ENCODE data around the gene NUMB. TPM values are rescaled to one million over a fixed set of nuclear protein-coding genes. Genes with fewer than 3 reads are reported as not detected.

NUMB gene
- total RNA-seq, 1 experiment from 2014 or later = 46.5 TPM

DNA sequence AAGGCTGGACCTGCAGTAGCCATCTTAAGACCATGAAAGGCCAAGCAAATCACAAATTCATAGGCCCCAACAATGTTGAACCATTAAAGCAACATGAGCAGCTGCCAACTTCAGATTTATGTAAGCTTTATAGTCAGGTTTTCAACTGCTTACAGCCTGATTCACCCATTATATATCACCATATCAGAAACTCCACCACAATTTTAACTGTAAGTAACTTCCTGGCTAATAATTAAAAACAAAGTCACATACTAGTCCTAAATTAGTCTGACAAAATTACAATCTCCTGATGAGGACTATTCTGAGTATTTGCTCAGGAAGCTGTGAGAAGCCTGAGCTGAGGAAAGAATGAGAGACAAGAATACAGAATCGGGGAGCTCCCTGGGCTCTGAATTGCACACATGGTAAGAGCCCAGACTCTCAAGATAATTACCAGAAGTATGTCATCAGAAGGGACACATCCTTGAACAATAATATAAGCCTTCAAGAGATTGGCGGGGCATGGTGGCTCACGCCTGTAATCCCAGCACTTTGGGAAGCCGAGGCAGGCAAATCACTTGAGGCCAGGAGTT is 55.1 kb downstream of the NUMB start:
- no peak overlapping the region for H3K4me3 Mint-ChIP-seq

More for the DNA sequence above, 55.1 kb downstream of the NUMB start:
- no CpG with 5 or more reads among the region's 4 CpGs for WGBS (ENCODE audit: extremely low coverage, insufficient read length, low lambda C conversion rate)
- Histone ChIP-seq H3K27ac (ENCODE audit: insufficient read length, low read depth, low read length) (no peak overlapping the region), H4K91ac (ENCODE audit: insufficient read length, low read depth, low read length) (no peak overlapping the region), H2BK20ac (ENCODE audit: low read depth, low read length, poor library complexity, severe bottlenecking) (no peak overlapping the region), H3K23me2 (ENCODE audit: insufficient read length, low read depth, low read length, poor library complexity, severe bottlenecking) (no peaks in the 10 kb centered on the region), H2BK15ac (ENCODE audit: low read depth, low read length) (no peak overlapping the region), H2BK5ac (ENCODE audit: insufficient read length, low read length) (no peak overlapping the region), H3K27me3 (ENCODE audit: insufficient read depth, low read length) (no peaks in the 10 kb centered on the region), H4K5ac (ENCODE audit: insufficient read length, low read depth, low read length) (no peak overlapping the region), H2AFZ (ENCODE audit: low read length) (no peak overlapping the region), H3K4me2 (ENCODE audit: insufficient read depth, insufficient read length, low read length) (no peak overlapping the region), H4K20me1 (ENCODE audit: control insufficient read depth, insufficient read depth, insufficient read length) (no peaks in the 10 kb centered on the region), H3K79me1 (ENCODE audit: insufficient read depth, low read depth, low read length, poor library complexity, severe bottlenecking) (no peaks in the 10 kb centered on the region), H3T11ph (ENCODE audit: low read length) (no peak overlapping the region), H3K9ac (ENCODE audit: extremely low read depth, insufficient read length, low read length) (no peak overlapping the region), H3K23ac (ENCODE audit: insufficient read length, low read depth, low read length) (no peak overlapping the region), H3K9me3 (ENCODE audit: control insufficient read depth, low read depth, low read length) (no peaks in the 10 kb centered on the region), H2AK5ac (ENCODE audit: insufficient read length, low read length) (no peak overlapping the region), H3K79me2 (ENCODE audit: insufficient read depth, low read length) (no peaks in the 10 kb centered on the region; the same call in 1 of the 2 replicates), H3K4me1 (ENCODE audit: insufficient read depth, low read length) (no peaks in the 10 kb centered on the region), H3K4ac (ENCODE audit: low read depth, low read length) (no peak overlapping the region), H2BK12ac (ENCODE audit: insufficient read length, low read depth, low read length) (no peak overlapping the region), H3K18ac (ENCODE audit: insufficient read length, low read depth, low read length) (no peak overlapping the region), H3K56ac (ENCODE audit: insufficient read length, low read depth, low read length) (no peak overlapping the region), H3K14ac (ENCODE audit: insufficient read depth, low read length) (no peak overlapping the region), H4K8ac (replicated peaks; ENCODE audit: insufficient read length, low read depth, low read length) (no peak overlapping the region), H2BK120ac (ENCODE audit: low read depth, low read length, poor library complexity, severe bottlenecking) (no peak overlapping the region)
- Mint-ChIP-seq H3K4me1 (peaks cover 3 to 5% of the 10 kb centered on the region in 2 experiments), H3K36me3 (ENCODE audit: insufficient read depth in 1 of 3, low read depth in 3 of 3) (peaks cover 11 to 22% (median 13%) of the 10 kb centered on the region in 3 experiments; a peak in 6 of 7 replicates), H3K9me3 (0 out of 5 replicates have a peak, but pooled peaks cover 0 to 2% of the 10 kb centered on the region in 2 experiments), H3K27ac (no peak overlapping the region; a peak in 1 of 7 replicates), H3K27me3 (ENCODE audit: low read depth) (no peaks in the 10 kb centered on the region)
- no peak for DNase-seq
- TF ChIP-seq, protein P1, sequence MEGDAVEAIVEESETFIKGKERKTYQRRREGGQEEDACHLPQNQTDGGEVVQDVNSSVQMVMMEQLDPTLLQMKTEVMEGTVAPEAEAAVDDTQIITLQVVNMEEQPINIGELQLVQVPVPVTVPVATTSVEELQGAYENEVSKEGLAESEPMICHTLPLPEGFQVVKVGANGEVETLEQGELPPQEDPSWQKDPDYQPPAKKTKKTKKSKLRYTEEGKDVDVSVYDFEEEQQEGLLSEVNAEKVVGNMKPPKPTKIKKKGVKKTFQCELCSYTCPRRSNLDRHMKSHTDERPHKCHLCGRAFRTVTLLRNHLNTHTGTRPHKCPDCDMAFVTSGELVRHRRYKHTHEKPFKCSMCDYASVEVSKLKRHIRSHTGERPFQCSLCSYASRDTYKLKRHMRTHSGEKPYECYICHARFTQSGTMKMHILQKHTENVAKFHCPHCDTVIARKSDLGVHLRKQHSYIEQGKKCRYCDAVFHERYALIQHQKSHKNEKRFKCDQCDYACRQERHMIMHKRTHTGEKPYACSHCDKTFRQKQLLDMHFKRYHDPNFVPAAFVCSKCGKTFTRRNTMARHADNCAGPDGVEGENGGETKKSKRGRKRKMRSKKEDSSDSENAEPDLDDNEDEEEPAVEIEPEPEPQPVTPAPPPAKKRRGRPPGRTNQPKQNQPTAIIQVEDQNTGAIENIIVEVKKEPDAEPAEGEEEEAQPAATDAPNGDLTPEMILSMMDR (conservative IDR thresholded peaks at IDR 0.05) = no peak
